Calu3 (cell line): ENCODE data around the gene CLIP4. TPM values are rescaled to one million over a fixed set of nuclear protein-coding genes. Genes with fewer than 3 reads are reported as not detected.

Experiments used
- BruUV-seq: library from RNA; stranded (reverse); fragments of 400-500 nt; replicated peaks from 2 replicates; lab custom pipeline; 2021; lab: Mats Ljungman, UMichigan
- CTCF ChIA-PET: fragments of 300-600 bp; sonication (Branson Sonifier 250); formaldehyde crosslinking; loops from one replicate; lab custom pipeline; 2022; ENCODE audit warnings: antibody characterized with exemption; lab: Charles Lee
- DNase-seq: peaks from one replicate; pipeline ENCODE4 v3.0.0; 2022
- H3K27ac Mint-ChIP-seq: one replicate; pipeline ENCODE4 v1.8.0; 2022; ENCODE audit warnings: mixed read lengths; ENCODE audit not compliant: unreplicated experiment
- H3K27me3 Mint-ChIP-seq: one replicate; pipeline ENCODE4 v1.8.0; 2022; ENCODE audit warnings: mixed read lengths; ENCODE audit not compliant: unreplicated experiment
- H3K36me3 Mint-ChIP-seq: one replicate; pipeline ENCODE4 v1.8.0; 2022; ENCODE audit warnings: mild to moderate bottlenecking, moderate library complexity, mixed read lengths; ENCODE audit not compliant: insufficient read depth, unreplicated experiment
- H3K4me1 Mint-ChIP-seq: one replicate; pipeline ENCODE4 v1.8.0; 2022; ENCODE audit warnings: mild to moderate bottlenecking, low read depth, mixed read lengths; ENCODE audit not compliant: unreplicated experiment
- H3K4me3 Mint-ChIP-seq: one replicate; pipeline ENCODE4 v1.8.0; 2022; ENCODE audit warnings: mild to moderate bottlenecking, low read depth, moderate library complexity, mixed read lengths; ENCODE audit not compliant: unreplicated experiment
- H3K9me3 Mint-ChIP-seq: one replicate; pipeline ENCODE4 v1.8.0; 2022; ENCODE audit warnings: low read depth, mixed read lengths; ENCODE audit not compliant: unreplicated experiment
- intact Hi-C: fragments of 100-400 bp; cut with micrococcal nuclease; formaldehyde crosslinking; loops from one replicate; pipeline ENCODE4 v1.10.0; 2022; ENCODE audit not compliant: unreplicated experiment
- total RNA-seq: library from RNA; stranded (reverse); gene quantifications from 2 replicates; pipeline ENCODE4 v1.2.3, GENCODE V29; 2022
- TF ChIP-seq, protein P1 (sequence below): fragments of 200-600 bp; IDR thresholded peaks from one replicate; pipeline ENCODE4 v1.8.0; 2022; ENCODE audit warnings: antibody characterized with exemption; ENCODE audit not compliant: unreplicated experiment

Gene CLIP4
- total RNA-seq, 1 experiment from 2014 or later = 184 TPM

DNA sequence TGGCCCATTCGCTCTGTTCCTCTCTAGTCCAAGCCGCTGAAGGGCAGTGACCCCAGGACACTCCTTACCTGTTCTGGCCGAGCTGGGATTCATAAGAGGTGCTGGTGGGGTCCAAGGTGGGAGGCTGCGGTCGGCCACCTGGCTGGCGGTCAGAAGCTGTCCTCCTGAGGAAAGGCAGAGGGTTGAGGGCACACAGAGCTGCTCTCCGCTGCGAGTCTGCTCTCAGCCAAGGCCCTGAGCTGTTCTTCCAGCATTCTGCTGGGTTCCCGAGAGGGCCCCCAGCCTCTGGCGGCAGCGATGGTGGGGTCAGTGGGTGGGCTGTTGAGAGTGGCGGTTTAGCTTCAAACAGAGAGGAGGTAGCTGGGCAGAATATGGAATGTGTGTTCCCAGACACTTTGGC is 44.7 kb upstream of the CLIP4 start:
- Mint-ChIP-seq H3K4me3 (no peak overlapping the region), H3K27ac (no peak overlapping the region), H3K36me3 (no peaks in the 10 kb centered on the region), H3K9me3 (no peaks in the 10 kb centered on the region), H3K27me3 (no peaks in the 10 kb centered on the region), H3K4me1 (no peaks in the 10 kb centered on the region)
- intact Hi-C loops = no loop called here
- TF ChIP-seq, protein P1, sequence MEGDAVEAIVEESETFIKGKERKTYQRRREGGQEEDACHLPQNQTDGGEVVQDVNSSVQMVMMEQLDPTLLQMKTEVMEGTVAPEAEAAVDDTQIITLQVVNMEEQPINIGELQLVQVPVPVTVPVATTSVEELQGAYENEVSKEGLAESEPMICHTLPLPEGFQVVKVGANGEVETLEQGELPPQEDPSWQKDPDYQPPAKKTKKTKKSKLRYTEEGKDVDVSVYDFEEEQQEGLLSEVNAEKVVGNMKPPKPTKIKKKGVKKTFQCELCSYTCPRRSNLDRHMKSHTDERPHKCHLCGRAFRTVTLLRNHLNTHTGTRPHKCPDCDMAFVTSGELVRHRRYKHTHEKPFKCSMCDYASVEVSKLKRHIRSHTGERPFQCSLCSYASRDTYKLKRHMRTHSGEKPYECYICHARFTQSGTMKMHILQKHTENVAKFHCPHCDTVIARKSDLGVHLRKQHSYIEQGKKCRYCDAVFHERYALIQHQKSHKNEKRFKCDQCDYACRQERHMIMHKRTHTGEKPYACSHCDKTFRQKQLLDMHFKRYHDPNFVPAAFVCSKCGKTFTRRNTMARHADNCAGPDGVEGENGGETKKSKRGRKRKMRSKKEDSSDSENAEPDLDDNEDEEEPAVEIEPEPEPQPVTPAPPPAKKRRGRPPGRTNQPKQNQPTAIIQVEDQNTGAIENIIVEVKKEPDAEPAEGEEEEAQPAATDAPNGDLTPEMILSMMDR = no peak
- DNase-seq = no peak
- CTCF ChIA-PET = no interaction called here
- BruUV-seq = no TSS peak

DNA sequence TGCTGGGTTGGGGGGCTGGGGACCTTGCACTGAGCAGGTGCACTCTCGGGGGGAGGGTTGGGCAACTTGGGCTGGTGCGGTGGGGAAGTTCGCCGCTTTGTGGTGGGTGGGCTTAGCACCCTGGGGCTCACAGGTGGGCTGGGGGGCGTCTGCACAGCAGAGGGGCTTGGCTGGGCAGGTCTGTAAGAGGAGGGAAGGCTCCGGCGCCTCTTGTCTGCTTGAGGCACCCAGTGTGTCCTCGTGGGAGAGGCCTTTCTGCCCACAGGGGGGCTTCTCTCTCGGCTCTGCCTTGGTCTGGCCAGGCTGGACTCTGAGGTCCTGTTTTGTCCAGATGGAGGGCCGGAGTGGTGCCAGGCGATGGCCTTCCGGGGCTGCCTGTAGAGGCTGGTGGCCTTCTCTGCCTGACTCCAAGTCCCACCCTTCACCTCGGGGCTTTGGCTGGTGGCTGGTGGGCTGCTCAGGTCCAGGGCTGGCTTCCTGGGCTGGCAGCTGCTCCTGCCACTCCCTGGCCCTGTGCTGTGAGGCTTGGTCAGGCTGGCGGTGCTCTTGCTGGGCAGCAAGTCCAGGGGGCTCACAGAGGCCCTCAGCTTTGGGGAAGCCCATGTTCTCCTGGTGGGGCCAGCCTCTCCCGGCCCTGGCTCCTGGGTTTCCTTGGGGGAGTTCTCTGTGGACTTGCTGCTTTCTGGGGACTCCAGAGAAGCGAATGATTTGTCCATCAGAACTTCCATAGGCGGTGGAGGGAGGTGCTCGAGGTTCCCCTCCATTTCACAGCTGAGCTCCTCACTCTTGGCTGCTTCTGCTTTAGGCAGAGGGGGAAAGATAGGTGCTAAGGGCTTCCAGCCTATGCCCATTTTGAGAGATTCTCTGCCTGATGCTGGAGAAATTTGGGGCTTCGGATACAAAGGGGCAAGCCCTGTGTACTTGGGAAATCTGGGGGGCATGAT is 43.9 kb upstream of the CLIP4 start:
- no peaks in the 10 kb centered on the region for H3K36me3 Mint-ChIP-seq
- CTCF ChIA-PET = no interaction called here
- intact Hi-C loops = no loop called here

DNA sequence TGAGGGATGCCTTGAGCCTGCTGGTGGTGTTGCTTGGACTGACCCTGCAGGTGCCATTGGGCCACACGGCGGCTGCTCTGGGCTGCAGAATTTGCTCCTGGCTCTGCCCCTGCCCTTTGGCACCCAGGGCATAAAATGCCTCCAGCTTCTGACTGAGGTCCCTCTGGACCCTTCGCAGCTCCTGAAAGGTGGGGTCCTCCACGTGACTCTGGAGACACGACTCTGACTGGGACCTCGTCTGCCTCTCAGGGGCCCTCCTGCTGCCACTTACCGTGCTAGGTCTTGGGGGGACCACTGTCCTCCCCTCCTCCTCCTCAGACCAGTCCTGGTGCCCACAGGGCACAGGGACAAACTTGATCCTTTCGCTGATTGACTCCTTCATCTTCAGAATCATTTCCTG is 43.0 kb upstream of the CLIP4 start:
- no TSS peak for BruUV-seq
- intact Hi-C loops = no loop called here
- Mint-ChIP-seq H3K4me3 (no peak overlapping the region), H3K4me1 (no peaks in the 10 kb centered on the region), H3K27ac (no peak overlapping the region), H3K27me3 (no peaks in the 10 kb centered on the region), H3K36me3 (no peaks in the 10 kb centered on the region), H3K9me3 (no peaks in the 10 kb centered on the region)
- TF ChIP-seq, protein P1 = no peak
- DNase-seq = no peak
- CTCF ChIA-PET = no interaction called here

More for the DNA sequence above, 43.9 kb upstream of the CLIP4 start:
- Mint-ChIP-seq H3K9me3 (no peaks in the 10 kb centered on the region), H3K27ac (no peak overlapping the region), H3K4me1 (no peaks in the 10 kb centered on the region), H3K27me3 (no peaks in the 10 kb centered on the region), H3K4me3 (no peak overlapping the region)
- BruUV-seq = no TSS peak
- TF ChIP-seq, protein P1 = no peak
- DNase-seq = no peak

DNA sequence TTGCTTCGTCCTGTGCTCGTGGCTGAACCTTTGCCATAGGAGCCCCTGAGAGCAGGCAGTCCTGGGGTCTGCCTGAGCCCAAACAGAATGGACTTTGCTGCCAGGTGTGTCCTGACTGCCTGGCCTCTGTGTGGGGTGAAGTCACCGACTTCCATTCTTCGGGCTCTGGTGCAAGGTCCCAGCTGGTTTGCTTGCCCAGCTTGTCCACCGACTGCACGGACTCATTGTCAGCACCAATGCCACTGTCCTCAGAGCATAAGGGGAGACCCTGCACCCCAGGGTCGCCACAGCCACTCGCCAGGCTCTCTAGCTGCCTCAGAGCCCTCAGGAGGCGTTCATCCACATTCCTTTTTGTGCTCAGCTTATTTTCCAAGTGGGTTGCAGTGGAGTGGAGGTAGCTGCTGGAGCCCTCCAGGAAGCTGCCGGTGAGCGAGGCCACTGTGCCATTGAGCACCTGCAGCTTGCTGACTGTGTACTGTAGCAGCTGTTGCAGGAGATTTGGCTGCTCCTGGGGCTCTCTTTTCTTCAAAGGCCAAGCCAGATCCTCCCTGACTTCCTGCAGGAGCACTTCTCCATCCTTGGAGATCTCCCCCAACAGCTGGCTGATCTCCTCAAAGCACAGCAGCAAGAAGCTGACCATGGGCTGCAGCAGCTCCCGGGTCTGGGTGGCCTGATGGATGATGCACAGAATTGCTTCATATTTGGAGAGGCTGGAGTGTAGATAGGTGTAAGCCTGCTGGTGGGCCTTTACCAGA is 42.1 kb upstream of the CLIP4 start:
- Mint-ChIP-seq H3K4me1 (no peaks in the 10 kb centered on the region), H3K36me3 (no peaks in the 10 kb centered on the region), H3K9me3 (no peaks in the 10 kb centered on the region), H3K4me3 (no peak overlapping the region), H3K27me3 (no peaks in the 10 kb centered on the region), H3K27ac (no peak overlapping the region)
- DNase-seq = no peak
- TF ChIP-seq, protein P1 = no peak
- no TSS peak for BruUV-seq
- CTCF ChIA-PET = interaction anchor here (0.5 kb wide), 1 partner anchor 36 kb away, joined by 6 read pairs; no protein-coding TSS in a partner anchor
- intact Hi-C loops = no loop called here
